ENCODE measurements around the gene PTPRO. TPM values are rescaled to one million over a fixed set of nuclear protein-coding genes. Genes with fewer than 3 reads are reported as not detected.

The PTPRO gene
- polyA plus RNA-seq, 1 of the 3 experiments (the other 2 are of a cell fraction): 1.4 TPM

DNA sequence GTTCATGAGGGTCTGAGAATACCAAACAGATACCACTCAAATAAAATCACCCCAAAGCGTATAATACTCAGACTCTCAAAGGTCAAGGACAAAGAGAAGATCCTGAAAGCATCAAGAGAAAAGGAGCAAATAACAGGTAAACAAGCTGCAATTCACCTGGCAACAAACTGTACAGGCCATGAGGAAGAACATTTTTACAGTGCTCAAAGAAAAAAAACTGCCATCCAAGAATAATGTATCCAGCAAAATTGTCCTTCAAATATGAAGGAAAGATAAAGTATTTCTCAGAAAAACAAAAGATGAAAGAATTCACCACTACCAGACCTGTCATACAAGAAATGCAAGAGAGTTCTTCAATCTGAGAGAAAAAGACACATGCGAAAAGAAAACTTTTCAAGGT lies 206.4 kb downstream of the PTPRO start:
- Histone ChIP-seq H3K36me3 (replicated peaks in 1 of 2; ENCODE audit: control insufficient read depth in 1 of 2, insufficient read depth in 2 of 2, low read length in 1 of 2) (no peaks in the 10 kb centered on the region), H3K79me2 (ENCODE audit: insufficient read depth) (no peaks in the 10 kb centered on the region), H3K4me3 (ENCODE audit: low read depth in 2 of 2, low read length in 1 of 2) (no peak overlapping the region), H4K20me1 (ENCODE audit: insufficient read depth) (no peaks in the 10 kb centered on the region), H3F3A (replicated peaks; ENCODE audit: insufficient read depth) (peaks cover 7% of the 10 kb centered on the region), H3K27me3 (ENCODE audit: insufficient read depth) (no peaks in the 10 kb centered on the region), H3K9me2 (no peaks in the 10 kb centered on the region), H3K9ac (no peak overlapping the region), H3K9me3 (0 out of 2 replicates have a peak, but pooled peaks cover 5% of the 10 kb centered on the region), H2AFZ (ENCODE audit: low read depth) (no peak overlapping the region), H3K27ac (ENCODE audit: low read depth in 2 of 2, low read length in 1 of 2) (no peak overlapping the region), H3K4me2 (no peak overlapping the region), H3K4me1 (ENCODE audit: control insufficient read depth in 1 of 2, insufficient read depth in 2 of 2, low read depth in 1 of 2, low read length in 1 of 2) (no peaks in the 10 kb centered on the region; a peak in 1 of 4 replicates)
- WGBS (ENCODE audit: low lambda C conversion rate): 87% methylated on average over 2 of the region's 2 CpGs
- DNase-seq: no peak
- TF ChIP-seq RFX5 (IDR thresholded peaks at IDR 0.05; ENCODE audit: low read length) (no peak), GATA2 (CRISPR knock-in tag; IDR thresholded peaks at IDR 0.05) (no peak), MXI1 (IDR thresholded peaks at IDR 0.05; ENCODE audit: low read depth, low read length) (no peak), TEAD4 (IDR thresholded peaks at IDR 0.05; ENCODE audit: borderline replicate concordance, insufficient read depth) (no peak), FOXJ3 (CRISPR knock-in tag; IDR thresholded peaks at IDR 0.05) (no peak), ELF1 (IDR thresholded peaks at IDR 0.05) (no peak), TCF12 (IDR thresholded peaks at IDR 0.05) (no peak), GABPA (IDR thresholded peaks at IDR 0.05; ENCODE audit: low read depth) (no peak), MEF2A (IDR thresholded peaks at IDR 0.05; ENCODE audit: borderline replicate concordance, low read depth) (no peak), RAD21 (IDR thresholded peaks at IDR 0.05; ENCODE audit: low read length) (no peak), FOSL2 (IDR thresholded peaks at IDR 0.05; ENCODE audit: borderline replicate concordance, low read depth) (no peak), RCOR1 (IDR thresholded peaks at IDR 0.05; ENCODE audit: low read length) (no peak), TAF1 (IDR thresholded peaks at IDR 0.05; ENCODE audit: borderline replicate concordance, low read depth, low read length) (no peak), NRF1 (IDR thresholded peaks at IDR 0.05; ENCODE audit: low read depth, low read length) (no peak)
- TF ChIP-seq, protein P1, sequence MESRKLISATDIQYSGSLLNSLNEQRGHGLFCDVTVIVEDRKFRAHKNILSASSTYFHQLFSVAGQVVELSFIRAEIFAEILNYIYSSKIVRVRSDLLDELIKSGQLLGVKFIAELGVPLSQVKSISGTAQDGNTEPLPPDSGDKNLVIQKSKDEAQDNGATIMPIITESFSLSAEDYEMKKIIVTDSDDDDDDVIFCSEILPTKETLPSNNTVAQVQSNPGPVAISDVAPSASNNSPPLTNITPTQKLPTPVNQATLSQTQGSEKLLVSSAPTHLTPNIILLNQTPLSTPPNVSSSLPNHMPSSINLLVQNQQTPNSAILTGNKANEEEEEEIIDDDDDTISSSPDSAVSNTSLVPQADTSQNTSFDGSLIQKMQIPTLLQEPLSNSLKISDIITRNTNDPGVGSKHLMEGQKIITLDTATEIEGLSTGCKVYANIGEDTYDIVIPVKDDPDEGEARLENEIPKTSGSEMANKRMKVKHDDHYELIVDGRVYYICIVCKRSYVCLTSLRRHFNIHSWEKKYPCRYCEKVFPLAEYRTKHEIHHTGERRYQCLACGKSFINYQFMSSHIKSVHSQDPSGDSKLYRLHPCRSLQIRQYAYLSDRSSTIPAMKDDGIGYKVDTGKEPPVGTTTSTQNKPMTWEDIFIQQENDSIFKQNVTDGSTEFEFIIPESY (IDR thresholded peaks at IDR 0.05; ENCODE audit: borderline replicate concordance, low read depth): no peak
- TF ChIP-seq, protein P2, sequence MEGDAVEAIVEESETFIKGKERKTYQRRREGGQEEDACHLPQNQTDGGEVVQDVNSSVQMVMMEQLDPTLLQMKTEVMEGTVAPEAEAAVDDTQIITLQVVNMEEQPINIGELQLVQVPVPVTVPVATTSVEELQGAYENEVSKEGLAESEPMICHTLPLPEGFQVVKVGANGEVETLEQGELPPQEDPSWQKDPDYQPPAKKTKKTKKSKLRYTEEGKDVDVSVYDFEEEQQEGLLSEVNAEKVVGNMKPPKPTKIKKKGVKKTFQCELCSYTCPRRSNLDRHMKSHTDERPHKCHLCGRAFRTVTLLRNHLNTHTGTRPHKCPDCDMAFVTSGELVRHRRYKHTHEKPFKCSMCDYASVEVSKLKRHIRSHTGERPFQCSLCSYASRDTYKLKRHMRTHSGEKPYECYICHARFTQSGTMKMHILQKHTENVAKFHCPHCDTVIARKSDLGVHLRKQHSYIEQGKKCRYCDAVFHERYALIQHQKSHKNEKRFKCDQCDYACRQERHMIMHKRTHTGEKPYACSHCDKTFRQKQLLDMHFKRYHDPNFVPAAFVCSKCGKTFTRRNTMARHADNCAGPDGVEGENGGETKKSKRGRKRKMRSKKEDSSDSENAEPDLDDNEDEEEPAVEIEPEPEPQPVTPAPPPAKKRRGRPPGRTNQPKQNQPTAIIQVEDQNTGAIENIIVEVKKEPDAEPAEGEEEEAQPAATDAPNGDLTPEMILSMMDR (IDR thresholded peaks at IDR 0.05): no peak
- TF ChIP-seq, protein P3, sequence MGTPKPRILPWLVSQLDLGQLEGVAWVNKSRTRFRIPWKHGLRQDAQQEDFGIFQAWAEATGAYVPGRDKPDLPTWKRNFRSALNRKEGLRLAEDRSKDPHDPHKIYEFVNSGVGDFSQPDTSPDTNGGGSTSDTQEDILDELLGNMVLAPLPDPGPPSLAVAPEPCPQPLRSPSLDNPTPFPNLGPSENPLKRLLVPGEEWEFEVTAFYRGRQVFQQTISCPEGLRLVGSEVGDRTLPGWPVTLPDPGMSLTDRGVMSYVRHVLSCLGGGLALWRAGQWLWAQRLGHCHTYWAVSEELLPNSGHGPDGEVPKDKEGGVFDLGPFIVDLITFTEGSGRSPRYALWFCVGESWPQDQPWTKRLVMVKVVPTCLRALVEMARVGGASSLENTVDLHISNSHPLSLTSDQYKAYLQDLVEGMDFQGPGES (IDR thresholded peaks at IDR 0.05; ENCODE audit: low read depth, low read length): no peak
- TF ChIP-seq, protein P4, sequence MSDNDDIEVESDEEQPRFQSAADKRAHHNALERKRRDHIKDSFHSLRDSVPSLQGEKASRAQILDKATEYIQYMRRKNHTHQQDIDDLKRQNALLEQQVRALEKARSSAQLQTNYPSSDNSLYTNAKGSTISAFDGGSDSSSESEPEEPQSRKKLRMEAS (IDR thresholded peaks at IDR 0.05; ENCODE audit: low read depth): no peak
- POLR2A ChIA-PET: no interaction called here
- CTCF ChIA-PET: interaction anchor here (1.5 kb wide), 1 partner anchor 253 kb away, joined by 6 read pairs; no protein-coding TSS in a partner anchor

Data from SK-N-SH (cell line).